ENCODE data around the gene CCNB2.
"Not testable (repeated sequence)": the region's sequence is repeated elsewhere in the genome, so short reads cannot be mapped to it uniquely, and the experiment has no call there.

Gene CCNB2

DNA sequence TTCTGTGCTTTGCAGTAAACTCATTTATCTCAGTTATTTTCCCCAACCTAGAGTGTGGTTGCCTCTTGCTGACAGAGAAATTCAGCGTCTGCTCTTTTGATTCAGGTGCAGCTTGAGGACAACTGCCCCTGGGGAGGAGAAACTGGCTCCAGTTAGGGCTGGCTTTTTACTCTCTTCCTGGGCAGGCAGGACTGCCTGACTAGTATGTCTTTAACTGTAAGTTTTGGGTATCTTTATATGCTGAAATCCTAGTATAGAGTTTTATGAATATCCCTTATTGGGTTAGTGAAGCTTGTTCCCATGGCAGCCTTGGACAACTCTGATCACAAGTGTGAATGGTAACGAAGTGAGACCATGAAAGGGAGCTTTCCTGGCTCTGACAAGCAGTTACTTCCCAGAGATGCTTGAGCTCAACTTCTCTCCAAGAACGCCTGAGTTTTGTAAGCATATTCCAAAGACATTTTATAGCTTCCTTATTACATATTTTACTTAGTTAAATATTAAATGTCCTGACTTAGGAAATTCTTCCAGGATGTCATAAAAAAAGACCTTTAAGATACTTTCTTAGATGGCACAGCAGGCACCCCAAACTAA is 27.1 kb downstream of the CCNB2 start:
- H3K4me3 ChIP-seq (ENCODE audit: low read length) = no peak overlapping the region
- DNase-seq (ENCODE audit: low read depth) = no peak
- TF ChIP-seq, protein P1, sequence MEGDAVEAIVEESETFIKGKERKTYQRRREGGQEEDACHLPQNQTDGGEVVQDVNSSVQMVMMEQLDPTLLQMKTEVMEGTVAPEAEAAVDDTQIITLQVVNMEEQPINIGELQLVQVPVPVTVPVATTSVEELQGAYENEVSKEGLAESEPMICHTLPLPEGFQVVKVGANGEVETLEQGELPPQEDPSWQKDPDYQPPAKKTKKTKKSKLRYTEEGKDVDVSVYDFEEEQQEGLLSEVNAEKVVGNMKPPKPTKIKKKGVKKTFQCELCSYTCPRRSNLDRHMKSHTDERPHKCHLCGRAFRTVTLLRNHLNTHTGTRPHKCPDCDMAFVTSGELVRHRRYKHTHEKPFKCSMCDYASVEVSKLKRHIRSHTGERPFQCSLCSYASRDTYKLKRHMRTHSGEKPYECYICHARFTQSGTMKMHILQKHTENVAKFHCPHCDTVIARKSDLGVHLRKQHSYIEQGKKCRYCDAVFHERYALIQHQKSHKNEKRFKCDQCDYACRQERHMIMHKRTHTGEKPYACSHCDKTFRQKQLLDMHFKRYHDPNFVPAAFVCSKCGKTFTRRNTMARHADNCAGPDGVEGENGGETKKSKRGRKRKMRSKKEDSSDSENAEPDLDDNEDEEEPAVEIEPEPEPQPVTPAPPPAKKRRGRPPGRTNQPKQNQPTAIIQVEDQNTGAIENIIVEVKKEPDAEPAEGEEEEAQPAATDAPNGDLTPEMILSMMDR (conservative IDR thresholded peaks at IDR 0.05; ENCODE audit: low read length) = no peak

GRCh38 chr15:59133929-59134427 is 29.0 kb downstream of the CCNB2 start:
- TF ChIP-seq, protein P1 (conservative IDR thresholded peaks at IDR 0.05; ENCODE audit: low read length) = no peak
- DNase-seq (ENCODE audit: low read depth) = no peak
- no peak overlapping the region for H3K4me3 ChIP-seq (ENCODE audit: low read length)

DNA sequence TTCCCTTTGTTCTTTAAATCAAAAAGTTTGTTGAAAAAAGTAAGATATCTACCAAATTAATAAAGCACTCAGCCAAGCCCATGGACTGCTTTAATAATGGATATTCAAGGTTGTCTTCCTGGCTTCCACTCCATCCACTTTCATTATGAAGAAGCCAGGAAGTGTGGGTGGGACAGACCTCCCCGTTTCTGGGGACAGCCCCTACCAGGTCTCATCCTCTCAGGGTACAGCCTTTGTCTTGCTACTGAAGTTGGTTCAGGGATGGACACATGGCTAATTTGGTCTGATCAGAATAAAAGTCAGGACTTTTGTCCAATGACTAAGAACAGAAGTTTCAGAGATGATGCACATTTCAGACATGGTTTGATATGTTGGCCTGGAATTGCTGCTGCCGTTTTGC is 32.6 kb downstream of the CCNB2 start:
- H3K4me3 ChIP-seq (ENCODE audit: low read length) = no peak overlapping the region
- no peak for DNase-seq (ENCODE audit: low read depth)
- TF ChIP-seq, protein P1 (conservative IDR thresholded peaks at IDR 0.05; ENCODE audit: low read length) = no peak

DNA sequence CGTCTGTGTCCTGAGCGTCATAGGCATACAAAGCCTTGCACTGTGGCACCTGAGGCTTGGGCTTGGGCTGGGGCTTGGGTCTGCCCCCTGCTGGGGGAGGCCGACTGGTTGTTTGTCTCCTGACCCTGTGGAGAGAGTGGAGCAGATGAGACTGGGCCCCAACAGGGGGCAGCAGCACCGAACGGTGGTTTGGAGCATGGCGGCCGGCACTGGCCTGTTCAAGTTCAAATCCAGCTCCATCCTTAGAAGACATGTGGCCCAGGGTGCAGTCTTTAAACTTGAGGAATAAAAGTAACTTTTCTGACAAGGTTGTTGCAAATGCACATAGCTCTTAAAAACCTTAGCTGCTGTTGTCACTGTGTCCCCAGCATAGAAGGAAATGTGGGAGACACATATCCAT is 33.3 kb downstream of the CCNB2 start:
- peak; percentile 24 for DNase-seq (ENCODE audit: low read depth)
- TF ChIP-seq, protein P1 (conservative IDR thresholded peaks at IDR 0.05; ENCODE audit: low read length) = peak; percentile 44

DNA sequence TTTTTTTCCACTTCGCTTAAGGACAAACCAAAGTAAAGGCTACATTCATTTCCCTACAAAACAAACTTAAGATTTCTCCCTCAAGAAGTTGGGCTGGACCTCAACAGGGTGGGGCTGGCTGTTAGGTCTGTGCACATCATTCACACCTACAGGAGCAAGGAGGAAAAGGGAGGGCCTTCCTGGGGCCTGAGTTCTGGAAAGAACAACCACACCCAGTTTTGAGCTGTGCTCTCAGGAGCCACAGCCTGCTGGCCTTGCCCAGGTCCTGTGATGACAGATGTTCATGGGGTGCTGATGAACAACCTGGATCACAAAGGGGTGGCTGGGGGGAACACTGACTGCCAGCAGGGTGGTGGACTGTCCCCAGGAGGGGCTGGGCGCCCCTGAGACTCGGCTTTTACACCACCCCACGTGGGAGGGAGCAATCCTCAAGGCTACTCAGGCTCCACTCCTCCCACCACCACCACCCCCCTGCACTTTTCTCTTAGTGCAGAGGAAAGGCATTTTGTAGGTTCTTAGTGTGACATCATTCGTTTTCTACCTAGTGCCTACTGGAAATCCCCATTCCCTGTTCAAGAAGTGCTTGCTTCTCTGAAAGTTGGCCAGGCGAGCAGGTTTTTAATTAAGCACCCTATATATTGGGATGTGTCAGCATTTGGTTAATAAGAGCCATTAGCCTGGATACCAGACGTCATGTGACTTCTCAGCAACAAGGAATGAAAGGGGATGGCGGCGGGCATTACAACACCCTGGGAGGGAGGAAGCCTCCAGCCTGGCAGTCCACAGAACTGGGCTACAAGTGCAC is 35.7 kb downstream of the CCNB2 start:
- TF ChIP-seq, protein P1 (conservative IDR thresholded peaks at IDR 0.05; ENCODE audit: low read length) = no peak
- no peak overlapping the region for H3K4me3 ChIP-seq (ENCODE audit: low read length)
- no peak for DNase-seq (ENCODE audit: low read depth)

More for the DNA sequence above, 33.3 kb downstream of the CCNB2 start:
- no peak overlapping the region for H3K4me3 ChIP-seq (ENCODE audit: low read length)

GRCh38 chr15:59143281-59143680 is 38.3 kb downstream of the CCNB2 start:
- TF ChIP-seq, protein P1 (conservative IDR thresholded peaks at IDR 0.05; ENCODE audit: low read length) = no peak
- no peak overlapping the region for H3K4me3 ChIP-seq (ENCODE audit: low read length)
- no peak for DNase-seq (ENCODE audit: low read depth)

GRCh38 chr15:59144594-59144993 is 39.6 kb downstream of the CCNB2 start:
- not testable (repeated sequence) for H3K4me3 ChIP-seq (ENCODE audit: low read length); DNase-seq (ENCODE audit: low read depth)
- TF ChIP-seq, protein P1 (conservative IDR thresholded peaks at IDR 0.05; ENCODE audit: low read length) = peak; percentile 57

All from AG10803 (cell line).